ENCODE data around the gene ATG10.

DNA sequence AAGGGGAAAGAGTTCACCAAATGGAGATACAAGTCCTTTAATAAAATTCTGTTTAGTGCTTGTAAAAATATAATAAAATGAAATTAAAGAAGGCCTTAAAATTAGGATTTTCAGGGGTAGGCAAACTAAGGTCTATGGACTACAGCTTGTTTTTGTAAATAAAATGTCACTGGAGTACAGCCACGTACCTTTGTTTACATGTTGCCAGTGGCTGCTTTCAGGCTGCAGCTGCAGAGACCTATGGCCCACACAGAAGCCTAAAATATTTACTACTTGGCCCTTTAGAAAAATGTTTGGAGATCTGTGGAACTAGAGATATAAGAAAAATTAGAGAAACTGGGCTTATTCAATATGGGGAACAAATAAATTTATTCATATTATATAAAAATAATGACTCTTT lies 183.5 kb downstream of the ATG10 start:
- TF ChIP-seq, protein P1, sequence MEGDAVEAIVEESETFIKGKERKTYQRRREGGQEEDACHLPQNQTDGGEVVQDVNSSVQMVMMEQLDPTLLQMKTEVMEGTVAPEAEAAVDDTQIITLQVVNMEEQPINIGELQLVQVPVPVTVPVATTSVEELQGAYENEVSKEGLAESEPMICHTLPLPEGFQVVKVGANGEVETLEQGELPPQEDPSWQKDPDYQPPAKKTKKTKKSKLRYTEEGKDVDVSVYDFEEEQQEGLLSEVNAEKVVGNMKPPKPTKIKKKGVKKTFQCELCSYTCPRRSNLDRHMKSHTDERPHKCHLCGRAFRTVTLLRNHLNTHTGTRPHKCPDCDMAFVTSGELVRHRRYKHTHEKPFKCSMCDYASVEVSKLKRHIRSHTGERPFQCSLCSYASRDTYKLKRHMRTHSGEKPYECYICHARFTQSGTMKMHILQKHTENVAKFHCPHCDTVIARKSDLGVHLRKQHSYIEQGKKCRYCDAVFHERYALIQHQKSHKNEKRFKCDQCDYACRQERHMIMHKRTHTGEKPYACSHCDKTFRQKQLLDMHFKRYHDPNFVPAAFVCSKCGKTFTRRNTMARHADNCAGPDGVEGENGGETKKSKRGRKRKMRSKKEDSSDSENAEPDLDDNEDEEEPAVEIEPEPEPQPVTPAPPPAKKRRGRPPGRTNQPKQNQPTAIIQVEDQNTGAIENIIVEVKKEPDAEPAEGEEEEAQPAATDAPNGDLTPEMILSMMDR (IDR thresholded peaks at IDR 0.05), result no peak
- TF ChIP-seq ZFX (IDR thresholded peaks at IDR 0.05; ENCODE audit: borderline replicate concordance), result no peak

Measured in 22Rv1 (cell line).